Caco-2 (cell line): ENCODE results near the gene MACROD2. TPM values are rescaled to one million over a fixed set of nuclear protein-coding genes. Genes with fewer than 3 reads are reported as not detected.

Source experiments
- BruUV-seq: library from RNA; stranded (reverse); fragments of 400-500 nt; replicated peaks from 2 replicates; lab custom pipeline; 2021; lab: Mats Ljungman, UMichigan
- CTCF ChIA-PET: fragments of 300-600 bp; sonication (Branson Sonifier 250); formaldehyde crosslinking; loops from one replicate; lab custom pipeline; 2022; ENCODE audit warnings: antibody characterized with exemption; lab: Charles Lee
- POLR2A ChIA-PET: fragments of 300-600 bp; sonication (Branson Sonifier 250); formaldehyde crosslinking; loops from one replicate; lab custom pipeline; 2022; ENCODE audit warnings: antibody characterized with exemption; lab: Charles Lee
- DNase-seq, 2 experiments: peaks; one replicate each; pipeline versions ENCODE4 v3.0.0 to v3.0.0-alpha.2; 2020 to 2022
- H3K27me3 ChIP-seq: replicated peaks from 2 replicates; pipeline ENCODE4 v1.6.0; 2011; ENCODE audit warnings: low read length; ENCODE audit not compliant: control insufficient read depth, insufficient read depth
- H3K36me3 ChIP-seq: 2 replicates; pipeline ENCODE4 v1.5.1; 2011; ENCODE audit warnings: low read length; ENCODE audit not compliant: control insufficient read depth, insufficient read depth
- H3K4me1 ChIP-seq: fragments of 250-450 bp; sonication (Bioruptor Pico); 2 replicates; pipeline ENCODE4 v1.5.1; 2020; ENCODE audit warnings: mild to moderate bottlenecking
- H3K4me3 ChIP-seq: 2 replicates; pipeline ENCODE4 v1.5.1; 2011; ENCODE audit warnings: low read depth, mild to moderate bottlenecking, control low read depth, low read length
- H3K9me3 ChIP-seq: fragments of 250-450 bp; sonication (Bioruptor Pico); 2 replicates; pipeline ENCODE4 v1.5.1; 2020; ENCODE audit warnings: mild to moderate bottlenecking, moderate library complexity
- H3K27ac Mint-ChIP-seq: one replicate; pipeline ENCODE4 v1.8.0; 2022; ENCODE audit warnings: mixed read lengths; ENCODE audit not compliant: unreplicated experiment
- H3K27me3 Mint-ChIP-seq: one replicate; pipeline ENCODE4 v1.8.0; 2022; ENCODE audit warnings: mixed read lengths; ENCODE audit not compliant: insufficient read depth, unreplicated experiment
- H3K36me3 Mint-ChIP-seq: one replicate; pipeline ENCODE4 v1.8.0; 2022; ENCODE audit warnings: mild to moderate bottlenecking, mixed read lengths; ENCODE audit not compliant: insufficient read depth, unreplicated experiment
- H3K4me1 Mint-ChIP-seq: one replicate; pipeline ENCODE4 v1.8.0; 2022; ENCODE audit warnings: low read depth, mixed read lengths; ENCODE audit not compliant: unreplicated experiment
- H3K4me3 Mint-ChIP-seq: one replicate; pipeline ENCODE4 v1.8.0; 2022; ENCODE audit warnings: mild to moderate bottlenecking, moderate library complexity, mixed read lengths; ENCODE audit not compliant: unreplicated experiment
- H3K9me3 Mint-ChIP-seq: one replicate; pipeline ENCODE4 v1.8.0; 2022; ENCODE audit warnings: mixed read lengths; ENCODE audit not compliant: unreplicated experiment
- intact Hi-C: fragments of 100-400 bp; cut with micrococcal nuclease; formaldehyde crosslinking; loops from one replicate; pipeline ENCODE4 v1.10.0; 2022; ENCODE audit not compliant: unreplicated experiment
- total RNA-seq: library from RNA; stranded (reverse); gene quantifications from 2 replicates; pipeline ENCODE4 v1.2.3, GENCODE V29; 2022
- TF ChIP-seq, protein P1 (sequence below), 2 experiments: fragments of 200-600 bp in 1 of 2; IDR thresholded peaks; 1 replicate in 1 of 2; 2 replicates in 1 of 2; pipeline versions ENCODE4 v1.5.1 to v1.8.0; 2011 to 2022; ENCODE audit warnings: antibody characterized with exemption in 1 of 2, control low read depth in 1 of 2, inconsistent platforms in 1 of 2, low read depth in 1 of 2, low read length in 1 of 2, mild to moderate bottlenecking in 1 of 2, moderate library complexity in 1 of 2; ENCODE audit not compliant: insufficient read depth in 1 of 2, severe bottlenecking in 1 of 2, unreplicated experiment in 1 of 2

MACROD2 gene
- total RNA-seq, 1 experiment from 2014 or later: 6.4 TPM

DNA sequence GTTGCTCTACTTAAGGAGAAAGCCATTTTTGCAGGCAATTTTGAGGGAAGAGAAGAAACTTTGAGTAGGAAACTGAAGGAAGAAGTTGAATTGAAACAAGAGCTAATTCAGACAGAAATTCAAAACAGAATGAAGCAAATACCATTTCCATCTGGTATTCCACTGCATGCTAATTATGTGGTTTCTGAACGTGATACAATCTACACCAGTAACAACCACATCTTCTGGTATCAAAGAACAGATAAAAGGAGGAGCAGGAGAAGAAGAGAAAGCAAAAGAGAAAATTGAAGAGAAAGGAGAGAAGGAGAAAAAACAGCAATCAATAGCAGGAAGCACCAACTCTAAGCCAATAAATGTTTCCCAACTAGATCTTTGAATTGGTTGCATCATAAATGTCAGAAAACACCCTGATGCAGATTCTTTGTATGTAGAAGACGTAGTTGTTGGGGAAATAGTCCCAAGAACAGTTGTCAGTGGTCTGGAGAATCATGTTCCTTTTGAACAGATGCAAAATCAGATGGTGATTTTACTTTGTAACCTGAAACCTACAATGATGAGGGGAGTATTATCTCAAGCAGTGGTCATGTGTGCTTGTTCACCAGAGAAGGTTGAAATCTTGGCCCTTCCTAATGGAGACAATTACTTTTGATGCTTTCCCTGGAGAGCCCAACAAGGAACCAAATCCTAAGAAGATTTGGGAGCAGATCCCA, 132.4 kb downstream of the MACROD2 start:
- Mint-ChIP-seq H3K4me3 (no peak overlapping the region), H3K27ac (no peak overlapping the region), H3K4me1 (no peaks in the 10 kb centered on the region), H3K36me3 (no peaks in the 10 kb centered on the region), H3K9me3 (no peaks in the 10 kb centered on the region), H3K27me3 (no peaks in the 10 kb centered on the region)
- POLR2A ChIA-PET: no interaction called here
- no peak overlapping the region for H3K4me3 ChIP-seq
- no peaks in the 10 kb centered on the region for H3K36me3 ChIP-seq
- H3K9me3 ChIP-seq: no peaks in the 10 kb centered on the region
- TF ChIP-seq, protein P1, sequence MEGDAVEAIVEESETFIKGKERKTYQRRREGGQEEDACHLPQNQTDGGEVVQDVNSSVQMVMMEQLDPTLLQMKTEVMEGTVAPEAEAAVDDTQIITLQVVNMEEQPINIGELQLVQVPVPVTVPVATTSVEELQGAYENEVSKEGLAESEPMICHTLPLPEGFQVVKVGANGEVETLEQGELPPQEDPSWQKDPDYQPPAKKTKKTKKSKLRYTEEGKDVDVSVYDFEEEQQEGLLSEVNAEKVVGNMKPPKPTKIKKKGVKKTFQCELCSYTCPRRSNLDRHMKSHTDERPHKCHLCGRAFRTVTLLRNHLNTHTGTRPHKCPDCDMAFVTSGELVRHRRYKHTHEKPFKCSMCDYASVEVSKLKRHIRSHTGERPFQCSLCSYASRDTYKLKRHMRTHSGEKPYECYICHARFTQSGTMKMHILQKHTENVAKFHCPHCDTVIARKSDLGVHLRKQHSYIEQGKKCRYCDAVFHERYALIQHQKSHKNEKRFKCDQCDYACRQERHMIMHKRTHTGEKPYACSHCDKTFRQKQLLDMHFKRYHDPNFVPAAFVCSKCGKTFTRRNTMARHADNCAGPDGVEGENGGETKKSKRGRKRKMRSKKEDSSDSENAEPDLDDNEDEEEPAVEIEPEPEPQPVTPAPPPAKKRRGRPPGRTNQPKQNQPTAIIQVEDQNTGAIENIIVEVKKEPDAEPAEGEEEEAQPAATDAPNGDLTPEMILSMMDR (IDR thresholded peaks at IDR 0.05; ENCODE audit: insufficient read depth in 1 of 2, low read depth in 1 of 2, low read length in 1 of 2, severe bottlenecking in 1 of 2, unreplicated experiment in 1 of 2): no peak
- intact Hi-C loops: no loop called here
- no peak for DNase-seq
- no peaks in the 10 kb centered on the region for H3K27me3 ChIP-seq
- no TSS peak for BruUV-seq
- CTCF ChIA-PET: no interaction called here
- no peaks in the 10 kb centered on the region for H3K4me1 ChIP-seq

DNA sequence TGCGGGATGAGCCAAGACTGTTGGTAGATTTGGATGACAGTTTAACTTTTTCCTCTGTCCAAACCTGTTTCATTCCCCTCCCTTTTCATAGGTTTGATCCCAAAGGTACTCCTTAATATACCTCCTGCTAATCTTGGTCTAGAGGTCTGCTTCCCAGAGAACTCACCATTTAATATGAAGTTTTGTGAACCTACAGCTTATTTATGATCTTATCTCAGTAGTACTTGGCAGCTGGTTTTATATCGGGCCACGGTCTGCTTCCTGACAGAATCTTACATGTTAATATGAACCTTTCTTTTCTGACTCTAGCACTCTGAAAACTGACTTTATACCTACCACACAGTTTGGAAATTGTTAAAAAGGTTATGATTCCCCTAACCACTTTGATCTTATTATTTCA, 138.7 kb downstream of the MACROD2 start:
- no peak overlapping the region for H3K4me3 Mint-ChIP-seq
- Histone ChIP-seq H3K36me3 (no peaks in the 10 kb centered on the region), H3K4me1 (no peaks in the 10 kb centered on the region), H3K4me3 (no peak overlapping the region), H3K9me3 (peaks cover 3% of the 10 kb centered on the region; the same call in 1 of the 2 replicates), H3K27me3 (no peaks in the 10 kb centered on the region)
- H3K27ac Mint-ChIP-seq: no peak overlapping the region
- no peaks in the 10 kb centered on the region for H3K9me3 Mint-ChIP-seq
- H3K36me3 Mint-ChIP-seq: no peaks in the 10 kb centered on the region
- TF ChIP-seq, protein P1 (IDR thresholded peaks at IDR 0.05; ENCODE audit: insufficient read depth in 1 of 2, low read depth in 1 of 2, low read length in 1 of 2, severe bottlenecking in 1 of 2, unreplicated experiment in 1 of 2): no peak
- ChIA-PET POLR2A (no interaction called here), CTCF (no interaction called here)
- DNase-seq: no peak
- intact Hi-C loops: no loop called here
- H3K27me3 Mint-ChIP-seq: no peaks in the 10 kb centered on the region
- no TSS peak for BruUV-seq
- H3K4me1 Mint-ChIP-seq: no peaks in the 10 kb centered on the region

DNA sequence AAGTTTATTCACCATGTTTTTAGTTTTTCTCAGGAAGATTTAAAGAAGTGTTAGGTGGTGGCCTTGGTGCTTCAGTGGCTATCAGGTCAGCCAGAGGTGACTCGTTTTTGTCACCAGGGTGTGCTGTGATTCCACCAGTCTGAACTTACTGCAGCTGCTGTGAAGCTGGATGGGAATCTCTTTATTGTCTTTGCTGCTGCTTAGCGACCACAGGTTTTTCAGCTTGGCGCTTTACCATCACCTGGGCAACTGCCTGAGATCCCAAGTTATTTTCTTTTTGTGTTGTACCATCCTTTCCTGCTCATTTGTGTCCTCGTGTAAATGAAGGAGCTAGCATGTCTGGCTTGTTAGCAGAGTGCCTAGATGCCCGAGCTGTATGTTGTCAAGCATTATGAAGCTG, 146.9 kb downstream of the MACROD2 start:
- Mint-ChIP-seq H3K36me3 (no peaks in the 10 kb centered on the region), H3K27me3 (no peaks in the 10 kb centered on the region), H3K4me1 (no peaks in the 10 kb centered on the region), H3K4me3 (peak overlapping the region; percentile 23), H3K9me3 (no peaks in the 10 kb centered on the region), H3K27ac (no peak overlapping the region)
- no TSS peak for BruUV-seq
- POLR2A ChIA-PET: interaction anchor here (1.2 kb wide), 1 partner anchor 195 kb away, joined by 9 read pairs; the partner anchor contains the start of gene FLRT3
- Histone ChIP-seq H3K4me1 (peaks cover 28% of the 10 kb centered on the region), H3K36me3 (no peaks in the 10 kb centered on the region), H3K9me3 (no peaks in the 10 kb centered on the region; the same call in 1 of the 2 replicates), H3K4me3 (no peak overlapping the region), H3K27me3 (no peaks in the 10 kb centered on the region)
- CTCF ChIA-PET: interaction anchor here (0.7 to 3.6 kb wide), 6 partner anchors 51 to 1496 kb away, joined by 3 to 21 read pairs (median 7); partner anchors contain the start of gene FLRT3
- TF ChIP-seq, protein P1 (IDR thresholded peaks at IDR 0.05; ENCODE audit: insufficient read depth in 1 of 2, low read depth in 1 of 2, low read length in 1 of 2, severe bottlenecking in 1 of 2, unreplicated experiment in 1 of 2): peak; percentile 77 to 82
- DNase-seq: peak; percentile 84 to 87
- intact Hi-C loops: loop anchor here (1.0 to 5.0 kb wide), 9 partner anchors 52 to 1761 kb away; partner anchors contain the start of gene FLRT3
